ENCODE data around the gene CHST3. TPM values are rescaled to one million over a fixed set of nuclear protein-coding genes. Genes with fewer than 3 reads are reported as not detected.

The CHST3 gene
- total and polyA plus RNA-seq, 9 of the 15 experiments (the other 6 are each of a cell fraction or from before 2014, with no cell fraction given): 0.01 to 1.3 (median 0.15) TPM

DNA sequence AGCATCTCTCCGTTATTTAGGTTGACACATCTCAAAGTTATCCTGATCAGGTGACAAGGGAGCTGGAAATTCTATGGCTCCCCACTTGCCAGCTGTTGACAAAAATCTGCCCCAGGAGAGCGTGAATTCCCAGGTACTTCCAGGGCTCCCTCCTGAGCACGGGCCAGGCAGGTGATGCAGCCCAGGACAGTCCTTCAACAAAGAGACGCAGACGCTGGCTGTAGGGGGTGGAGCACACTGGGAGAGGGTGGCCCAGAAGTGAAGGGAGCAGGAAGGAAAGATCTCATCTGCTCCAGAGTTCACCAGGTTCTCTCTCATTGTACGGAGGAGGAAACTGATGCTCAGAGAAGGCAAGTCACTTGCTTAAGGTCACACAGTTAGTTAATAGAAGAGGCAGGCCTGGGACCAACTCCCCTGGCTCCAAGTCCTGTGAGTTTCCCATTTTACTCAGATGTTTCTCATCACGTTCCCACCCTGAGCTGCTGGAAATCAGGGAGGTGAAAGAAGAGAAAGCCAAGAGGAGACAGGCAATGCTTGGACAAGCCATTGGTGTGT, 41.0 kb upstream of the CHST3 start:
- no peak overlapping the region for H3K9ac ChIP-seq (ENCODE audit: insufficient read depth in 1 of 2, low read depth in 2 of 2, low read length in 2 of 2)
- BruUV-seq (replicated peaks): no TSS peak
- intact Hi-C loops (cut with micrococcal nuclease) (no loop called here), in situ Hi-C loops (cut with MboI) (no loop called here)
- no peaks in the 10 kb centered on the region for H4K20me1 ChIP-seq (replicated peaks; ENCODE audit: control insufficient read depth, insufficient read depth, low read length)
- H3K36me3 ChIP-seq (ENCODE audit: control insufficient read depth, insufficient read depth, low read length): no peaks in the 10 kb centered on the region
- POLR2A ChIA-PET: interaction anchor here (0.6 kb wide), 1 partner anchor 60 kb away, joined by 3 read pairs; no protein-coding TSS in a partner anchor
- no peak overlapping the region for H3K4me3 ChIP-seq
- FAIRE-seq (no peak), ATAC-seq (no peak), DNase-seq (ENCODE audit: extremely low read depth in 1 of 4, low spot score in 3 of 4) (peak in 1 of 4 experiments; percentile 32)
- H3K27ac ChIP-seq (ENCODE audit: extremely low read depth, low read depth, low read length): no peak overlapping the region
- no peak overlapping the region for H2AFZ ChIP-seq (ENCODE audit: low read depth, low read length)
- no peaks in the 10 kb centered on the region for H3K9me3 ChIP-seq (replicated peaks; ENCODE audit: control insufficient read depth, insufficient read depth, low read depth, low read length)
- CTCF ChIA-PET (ENCODE audit: low intra/inter-chr PET ratio): interaction anchor here (0.7 kb wide), 2 partner anchors 401 to 1469 kb away, joined by 3 read pairs; no protein-coding TSS in a partner anchor
- 13% methylated on average over 7 of the region's 7 CpGs for WGBS (ENCODE audit: insufficient coverage, low coverage, missing lambda C conversion rate)
- no peaks in the 10 kb centered on the region for H3K79me2 ChIP-seq (ENCODE audit: control insufficient read depth, insufficient read depth, low read length)
- no peak overlapping the region for H3K4me2 ChIP-seq (ENCODE audit: insufficient read depth, low read length)
- peaks cover 11 to 34% of the 10 kb centered on the region in 2 experiments; a peak in 4 of 5 replicates for H3K27me3 ChIP-seq (ENCODE audit: control insufficient read depth in 2 of 2, insufficient read depth in 2 of 2, low read length in 2 of 2)
- TF ChIP-seq FOSL1 (tag; conservative IDR thresholded peaks at IDR 0.05) (0 out of 2 replicates have a peak, but pooled peaks have one; percentile 2), KDM1A (IDR thresholded peaks at IDR 0.05) (no peak), SOX6 (IDR thresholded peaks at IDR 0.05) (no peak), CHD2 (IDR thresholded peaks at IDR 0.05; ENCODE audit: low read depth, low read length) (no peak), CTBP1 (IDR thresholded peaks at IDR 0.05; ENCODE audit: borderline replicate concordance) (no peak), KLF10 (CRISPR knock-in tag; IDR thresholded peaks at IDR 0.05) (no peak), MCM7 (IDR thresholded peaks at IDR 0.05) (no peak), SAFB (IDR thresholded peaks at IDR 0.05; ENCODE audit: borderline replicate concordance, low read depth, low read length) (no peak), ZFP36 (IDR thresholded peaks at IDR 0.05; ENCODE audit: low read depth, low read length, partially characterized antibody) (peak; percentile 77), BCOR (IDR thresholded peaks at IDR 0.05) (peak; percentile 44; the same call in 1 of the 2 replicates)
- TF ChIP-seq, protein P1, sequence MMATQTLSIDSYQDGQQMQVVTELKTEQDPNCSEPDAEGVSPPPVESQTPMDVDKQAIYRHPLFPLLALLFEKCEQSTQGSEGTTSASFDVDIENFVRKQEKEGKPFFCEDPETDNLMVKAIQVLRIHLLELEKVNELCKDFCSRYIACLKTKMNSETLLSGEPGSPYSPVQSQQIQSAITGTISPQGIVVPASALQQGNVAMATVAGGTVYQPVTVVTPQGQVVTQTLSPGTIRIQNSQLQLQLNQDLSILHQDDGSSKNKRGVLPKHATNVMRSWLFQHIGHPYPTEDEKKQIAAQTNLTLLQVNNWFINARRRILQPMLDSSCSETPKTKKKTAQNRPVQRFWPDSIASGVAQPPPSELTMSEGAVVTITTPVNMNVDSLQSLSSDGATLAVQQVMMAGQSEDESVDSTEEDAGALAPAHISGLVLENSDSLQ (IDR thresholded peaks at IDR 0.05): no peak
- TF ChIP-seq, protein P2, sequence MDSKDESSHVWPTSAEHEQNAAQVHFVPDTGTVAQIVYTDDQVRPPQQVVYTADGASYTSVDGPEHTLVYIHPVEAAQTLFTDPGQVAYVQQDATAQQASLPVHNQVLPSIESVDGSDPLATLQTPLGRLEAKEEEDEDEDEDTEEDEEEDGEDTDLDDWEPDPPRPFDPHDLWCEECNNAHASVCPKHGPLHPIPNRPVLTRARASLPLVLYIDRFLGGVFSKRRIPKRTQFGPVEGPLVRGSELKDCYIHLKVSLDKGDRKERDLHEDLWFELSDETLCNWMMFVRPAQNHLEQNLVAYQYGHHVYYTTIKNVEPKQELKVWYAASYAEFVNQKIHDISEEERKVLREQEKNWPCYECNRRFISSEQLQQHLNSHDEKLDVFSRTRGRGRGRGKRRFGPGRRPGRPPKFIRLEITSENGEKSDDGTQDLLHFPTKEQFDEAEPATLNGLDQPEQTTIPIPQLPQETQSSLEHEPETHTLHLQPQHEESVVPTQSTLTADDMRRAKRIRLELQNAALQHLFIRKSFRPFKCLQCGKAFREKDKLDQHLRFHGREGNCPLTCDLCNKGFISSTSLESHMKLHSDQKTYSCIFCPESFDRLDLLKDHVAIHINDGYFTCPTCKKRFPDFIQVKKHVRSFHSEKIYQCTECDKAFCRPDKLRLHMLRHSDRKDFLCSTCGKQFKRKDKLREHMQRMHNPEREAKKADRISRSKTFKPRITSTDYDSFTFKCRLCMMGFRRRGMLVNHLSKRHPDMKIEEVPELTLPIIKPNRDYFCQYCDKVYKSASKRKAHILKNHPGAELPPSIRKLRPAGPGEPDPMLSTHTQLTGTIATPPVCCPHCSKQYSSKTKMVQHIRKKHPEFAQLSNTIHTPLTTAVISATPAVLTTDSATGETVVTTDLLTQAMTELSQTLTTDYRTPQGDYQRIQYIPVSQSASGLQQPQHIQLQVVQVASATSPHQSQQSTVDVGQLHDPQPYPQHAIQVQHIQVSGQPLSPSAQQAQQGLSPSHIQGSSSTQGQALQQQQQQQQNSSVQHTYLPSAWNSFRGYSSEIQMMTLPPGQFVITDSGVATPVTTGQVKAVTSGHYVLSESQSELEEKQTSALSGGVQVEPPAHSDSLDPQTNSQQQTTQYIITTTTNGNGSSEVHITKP (IDR thresholded peaks at IDR 0.05; ENCODE audit: partially characterized antibody): peak; percentile 29
- no peaks in the 10 kb centered on the region for H3K9me1 ChIP-seq (ENCODE audit: control insufficient read depth, insufficient read depth, low read length)
- H3K4me1 ChIP-seq (replicated peaks in 1 of 2; ENCODE audit: control insufficient read depth in 2 of 2, insufficient read depth in 2 of 2, low read length in 2 of 2): peaks cover 16 to 29% of the 10 kb centered on the region in 2 experiments

Data from K562 (cell line).